Measurements from ENCODE around the gene CLCF1. TPM values are rescaled to one million over a fixed set of nuclear protein-coding genes. Genes with fewer than 3 reads are reported as not detected.
A peak's percentile ranks its signal among the peaks of the same experiment; 100 is the strongest.

The CLCF1 gene
- total RNA-seq, 1 donor from 2014 or later = 0.68 TPM

GRCh38 chr11:67376063-67376820 lies 2.8 kb upstream of the CLCF1 start:
- Mint-ChIP-seq H3K36me3 (ENCODE audit: low read depth) (no peaks in the 10 kb centered on the region), H3K4me1 (peaks cover 32% of the 10 kb centered on the region), H3K4me3 (peak overlapping the region; percentile 52), H3K27me3 (ENCODE audit: low read depth) (peaks cover 41% of the 10 kb centered on the region), H3K27ac (ENCODE audit: unreplicated experiment) (no peak overlapping the region), H3K9me3 (no peaks in the 10 kb centered on the region)
- TF ChIP-seq CTCF (conservative IDR thresholded peaks at IDR 0.05) = no peak
- no peak for DNase-seq (ENCODE audit: low read depth, low spot score)

- no peaks in the 10 kb centered on the region for H3K36me3 Mint-ChIP-seq (ENCODE audit: low read depth)
- peaks cover 35% of the 10 kb centered on the region for H3K4me1 Mint-ChIP-seq
- DNase-seq (ENCODE audit: low read depth, low spot score) = no peak
- H3K27ac Mint-ChIP-seq (ENCODE audit: unreplicated experiment) = no peak overlapping the region
- no peak for TF ChIP-seq CTCF (conservative IDR thresholded peaks at IDR 0.05)
- H3K27me3 Mint-ChIP-seq (ENCODE audit: low read depth) = peaks cover 47% of the 10 kb centered on the region
- peak overlapping the region; percentile 31 for H3K4me3 Mint-ChIP-seq
- H3K9me3 Mint-ChIP-seq = no peaks in the 10 kb centered on the region
Observed at GRCh38 chr11:67375320-67376055, 2.1 kb upstream of the CLCF1 start.

- no peak for TF ChIP-seq CTCF (conservative IDR thresholded peaks at IDR 0.05)
- Mint-ChIP-seq H3K36me3 (ENCODE audit: low read depth) (no peaks in the 10 kb centered on the region), H3K9me3 (no peaks in the 10 kb centered on the region), H3K27ac (ENCODE audit: unreplicated experiment) (no peak overlapping the region), H3K4me1 (peaks cover 36% of the 10 kb centered on the region), H3K27me3 (ENCODE audit: low read depth) (peaks cover 48% of the 10 kb centered on the region), H3K4me3 (peak overlapping the region; percentile 92)
- DNase-seq (ENCODE audit: low read depth, low spot score) = no peak
Observed at GRCh38 chr11:67374571-67375281, 1.3 kb upstream of the CLCF1 start.

GRCh38 chr11:67373648-67374570 lies 511 bp upstream of the CLCF1 start:
- Mint-ChIP-seq H3K9me3 (no peaks in the 10 kb centered on the region), H3K27me3 (ENCODE audit: low read depth) (peaks cover 48% of the 10 kb centered on the region), H3K36me3 (ENCODE audit: low read depth) (no peaks in the 10 kb centered on the region), H3K4me1 (peaks cover 36% of the 10 kb centered on the region), H3K4me3 (peak overlapping the region; percentile 92), H3K27ac (ENCODE audit: unreplicated experiment) (peak overlapping the region; percentile 83)
- peak; percentile 55 for DNase-seq (ENCODE audit: low read depth, low spot score)
- TF ChIP-seq CTCF (conservative IDR thresholded peaks at IDR 0.05) = peak; percentile 63
